Skeletal muscle tissue (tissue), 5 donors: ENCODE results near the gene SCAF11. TPM values are rescaled to one million over a fixed set of nuclear protein-coding genes. Genes with fewer than 3 reads are reported as not detected.

Experiments used
- H3K27ac ChIP-seq: one replicate; pipeline ENCODE4 v1.7.0; 2013; ENCODE audit warnings: mild to moderate bottlenecking, low read depth, low read length, inconsistent platforms
- H3K27me3 ChIP-seq, 3 donors: one replicate each; pipeline ENCODE4 v1.7.0; 2013; ENCODE audit warnings: low read length in 3 of 3; ENCODE audit not compliant: control insufficient read depth in 3 of 3, insufficient read depth in 3 of 3
- H3K36me3 ChIP-seq, 3 donors: one replicate each; pipeline ENCODE4 v1.7.0; 2013; ENCODE audit warnings: low read length in 3 of 3; ENCODE audit not compliant: control insufficient read depth in 3 of 3, insufficient read depth in 3 of 3
- H3K4me1 ChIP-seq, 3 donors: one replicate each; pipeline ENCODE4 v1.7.0; 2013; ENCODE audit warnings: low read length in 3 of 3, mild to moderate bottlenecking in 3 of 3; ENCODE audit not compliant: control insufficient read depth in 3 of 3, insufficient read depth in 3 of 3
- H3K4me3 ChIP-seq, 3 donors: one replicate each; pipeline ENCODE4 v1.7.0; 2013; ENCODE audit warnings: low read length in 3 of 3
- H3K9ac ChIP-seq, 3 donors: one replicate each; pipeline ENCODE4 v1.7.0; 2013; ENCODE audit warnings: low read length in 3 of 3, mild to moderate bottlenecking in 3 of 3, moderate library complexity in 2 of 3, low read depth in 1 of 3
- H3K9me3 ChIP-seq, 3 donors: one replicate each; pipeline ENCODE4 v1.7.0; 2013; ENCODE audit warnings: low read length in 3 of 3; ENCODE audit not compliant: control insufficient read depth in 3 of 3
- small RNA-seq: library from RNA; depleted of rRNA; stranded (forward); fragments of <200 nt; gene quantifications from one replicate; pipeline ENCODE3, GENCODE V24; 2014
- total RNA-seq: library from RNA; depleted of rRNA; stranded (reverse); fragments of >200 nt; gene quantifications from one replicate; pipeline ENCODE4 v1.2.3, GENCODE V29; 2014
- donor health status: Osteomylitis.

Gene SCAF11
- total RNA-seq, 1 donor from 2014 or later, result 78.3 TPM

DNA sequence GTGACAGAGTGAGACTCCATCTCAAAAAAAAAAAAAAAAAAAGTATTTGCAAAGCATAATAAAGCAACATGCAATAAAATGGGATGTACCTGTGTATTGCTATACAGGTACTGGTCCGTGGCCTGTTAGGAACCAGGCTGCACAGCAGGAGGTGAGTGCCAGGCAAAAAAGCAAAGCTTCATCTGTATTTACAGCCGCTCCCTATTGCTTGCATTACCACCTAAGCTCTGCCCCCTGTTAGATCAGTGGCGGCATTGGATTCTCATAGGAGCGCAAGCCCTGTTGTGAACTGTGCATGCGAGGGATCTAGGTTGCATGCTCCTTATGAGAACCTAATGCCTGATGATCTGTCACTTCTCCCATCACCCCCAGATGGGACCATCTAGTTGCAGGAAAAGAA is 113.3 kb downstream of the SCAF11 start:
- Histone ChIP-seq H3K36me3 (peaks cover 0 to 22% (median 20%) of the 10 kb centered on the region in 3 donors), H3K4me3 (no peak overlapping the region), H3K9me3 (no peaks in the 10 kb centered on the region), H3K27me3 (no peaks in the 10 kb centered on the region), H3K4me1 (peaks cover 0 to 2% (median 0%) of the 10 kb centered on the region in 3 donors), H3K9ac (no peak overlapping the region), H3K27ac (no peak overlapping the region)

DNA sequence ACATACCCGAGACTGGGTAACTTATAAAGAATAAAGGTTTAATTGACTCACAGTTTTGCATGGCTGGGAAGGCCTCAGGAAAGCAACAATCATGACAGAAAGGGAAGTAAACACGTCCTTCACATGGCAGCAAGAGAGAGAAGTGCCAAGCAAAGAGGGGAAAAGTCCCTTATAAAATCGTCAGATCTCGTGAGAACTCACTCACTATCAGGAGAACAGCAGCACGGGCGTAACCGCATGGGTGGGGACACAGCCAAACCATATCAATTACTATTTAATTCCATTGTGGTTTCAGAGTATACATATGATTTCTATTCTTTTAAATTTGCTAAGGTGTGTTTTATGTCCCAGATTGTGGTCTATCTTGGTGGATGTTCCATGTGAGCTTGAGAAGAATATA is 117.9 kb downstream of the SCAF11 start:
- Histone ChIP-seq H3K27me3 (no peaks in the 10 kb centered on the region), H3K9me3 (no peaks in the 10 kb centered on the region), H3K4me1 (no peaks in the 10 kb centered on the region), H3K27ac (no peak overlapping the region), H3K36me3 (peaks cover 0 to 22% (median 20%) of the 10 kb centered on the region in 3 donors), H3K9ac (no peak overlapping the region), H3K4me3 (no peak overlapping the region)

Small RNAs within 50 kb of the gene (small RNA-seq; reads per million reads assigned to genes)
- not detected for gene RN7SL246P
